ENCODE results near the gene CDH12.

CDH12 gene

DNA sequence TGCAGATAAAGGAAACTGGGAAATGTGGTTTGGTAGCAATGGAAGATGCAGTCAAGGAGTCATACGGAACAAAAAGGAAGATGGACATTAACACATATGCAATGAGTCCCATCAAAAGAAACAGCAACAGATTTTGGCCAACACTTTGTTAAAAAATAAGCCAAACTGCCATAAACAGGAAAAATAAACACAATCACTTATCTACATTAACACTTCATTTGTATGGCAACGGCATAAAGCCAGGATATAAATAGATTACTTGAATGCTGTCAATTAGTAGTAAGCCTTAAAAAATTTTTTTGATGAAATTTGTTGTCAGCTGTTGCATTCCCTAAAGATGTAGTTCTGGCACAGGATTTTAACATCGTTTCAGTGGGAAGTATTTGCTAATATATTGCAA lies 190.8 kb downstream of the CDH12 start:
- no peak overlapping the region for H3K4ac ChIP-seq (ENCODE audit: low read depth, low read length)
- no peak overlapping the region for H3K4me3 ChIP-seq (ENCODE audit: low read depth, low read length)
- no peak overlapping the region for H4K12ac ChIP-seq (ENCODE audit: low read depth, low read length)
- no peak overlapping the region for H2BK120ac ChIP-seq (ENCODE audit: insufficient read depth, low read length, poor library complexity)
- no peak overlapping the region for H2AK5ac ChIP-seq (ENCODE audit: low read length)
- no peak overlapping the region for H3K14ac ChIP-seq (ENCODE audit: low read length)
- no peaks in the 10 kb centered on the region for H3K4me1 ChIP-seq (ENCODE audit: control insufficient read depth in 1 of 2, insufficient read depth in 2 of 2, low read length in 2 of 2)
- no peaks in the 10 kb centered on the region for H3K9me3 ChIP-seq (ENCODE audit: insufficient read depth, low read depth, low read length)
- H4K8ac ChIP-seq (ENCODE audit: low read depth, low read length) = no peak overlapping the region
- no peak overlapping the region for H3K23ac ChIP-seq (ENCODE audit: low read length)
- no peaks in the 10 kb centered on the region for H3K79me1 ChIP-seq (ENCODE audit: low read length)
- H3K4me2 ChIP-seq (ENCODE audit: low read length) = no peak overlapping the region
- H3K27ac ChIP-seq (ENCODE audit: low read depth, low read length) = no peak overlapping the region
- no peaks in the 10 kb centered on the region for H3K79me2 ChIP-seq (ENCODE audit: control insufficient read depth, insufficient read depth, low read length, poor library complexity)
- no peaks in the 10 kb centered on the region for H3K27me3 ChIP-seq (ENCODE audit: insufficient read depth, low read length)
- H2AFZ ChIP-seq (ENCODE audit: insufficient read depth, low read length, poor library complexity) = no peak overlapping the region
- no peak overlapping the region for H2BK5ac ChIP-seq (ENCODE audit: low read depth, low read length, poor library complexity)
- WGBS (ENCODE audit: extremely low coverage, insufficient coverage, insufficient read length) = no CpG with 5 or more reads among the region's 3 CpGs
- DNase-seq = no peak
- no peaks in the 10 kb centered on the region for H3K36me3 ChIP-seq (ENCODE audit: control insufficient read depth in 1 of 2, insufficient read depth in 2 of 2, low read length in 2 of 2)
- no peak overlapping the region for H2BK12ac ChIP-seq (ENCODE audit: low read length)
- H4K91ac ChIP-seq (ENCODE audit: low read depth, low read length) = no peak overlapping the region
- no peak overlapping the region for H3K18ac ChIP-seq (ENCODE audit: low read length)
- H3K9ac ChIP-seq (ENCODE audit: low read length) = no peak overlapping the region

DNA sequence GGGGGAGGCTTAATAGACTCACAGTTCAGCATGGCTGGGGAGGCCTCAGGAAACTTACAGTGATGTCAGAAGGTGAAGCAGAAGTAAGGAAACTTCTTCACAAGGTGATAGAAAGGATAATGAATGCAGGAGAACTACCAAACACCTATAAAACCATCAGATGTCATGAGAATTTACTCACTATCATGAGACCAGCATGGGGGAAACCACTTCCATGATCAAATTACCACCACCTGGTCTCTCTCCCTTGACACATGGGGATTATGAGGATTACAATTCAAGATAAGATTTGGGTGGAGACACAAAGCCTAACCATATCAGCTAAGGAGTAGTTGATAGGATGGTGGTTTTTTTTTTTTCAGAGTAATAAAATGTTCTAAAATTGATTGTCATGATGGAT lies 201.8 kb downstream of the CDH12 start:
- H3K9ac ChIP-seq (ENCODE audit: low read length) = no peak overlapping the region
- H3K23ac ChIP-seq (ENCODE audit: low read length) = no peak overlapping the region
- H2BK12ac ChIP-seq (ENCODE audit: low read length) = no peak overlapping the region
- H4K12ac ChIP-seq (ENCODE audit: low read depth, low read length) = no peak overlapping the region
- H3K4ac ChIP-seq (ENCODE audit: low read depth, low read length) = no peak overlapping the region
- no peaks in the 10 kb centered on the region for H3K27me3 ChIP-seq (ENCODE audit: insufficient read depth, low read length)
- H3K4me2 ChIP-seq (ENCODE audit: low read length) = no peak overlapping the region
- H3K9me3 ChIP-seq (ENCODE audit: insufficient read depth, low read depth, low read length) = no peaks in the 10 kb centered on the region
- no peak overlapping the region for H2AK5ac ChIP-seq (ENCODE audit: low read length)
- no peak overlapping the region for H3K27ac ChIP-seq (ENCODE audit: low read depth, low read length)
- H3K18ac ChIP-seq (ENCODE audit: low read length) = no peak overlapping the region
- no peaks in the 10 kb centered on the region for H3K79me2 ChIP-seq (ENCODE audit: control insufficient read depth, insufficient read depth, low read length, poor library complexity)
- no peak overlapping the region for H4K8ac ChIP-seq (ENCODE audit: low read depth, low read length)
- H4K91ac ChIP-seq (ENCODE audit: low read depth, low read length) = no peak overlapping the region
- H3K36me3 ChIP-seq (ENCODE audit: control insufficient read depth in 1 of 2, insufficient read depth in 2 of 2, low read length in 2 of 2) = no peaks in the 10 kb centered on the region
- no peak overlapping the region for H2BK5ac ChIP-seq (ENCODE audit: low read depth, low read length, poor library complexity)
- no peak overlapping the region for H3K4me3 ChIP-seq (ENCODE audit: low read depth, low read length)
- H2BK120ac ChIP-seq (ENCODE audit: insufficient read depth, low read length, poor library complexity) = no peak overlapping the region
- no peaks in the 10 kb centered on the region for H3K79me1 ChIP-seq (ENCODE audit: low read length)
- H2AFZ ChIP-seq (ENCODE audit: insufficient read depth, low read length, poor library complexity) = no peak overlapping the region
- H3K4me1 ChIP-seq (ENCODE audit: control insufficient read depth in 1 of 2, insufficient read depth in 2 of 2, low read length in 2 of 2) = no peaks in the 10 kb centered on the region
- DNase-seq = no peak
- no peak overlapping the region for H3K14ac ChIP-seq (ENCODE audit: low read length)

DNA sequence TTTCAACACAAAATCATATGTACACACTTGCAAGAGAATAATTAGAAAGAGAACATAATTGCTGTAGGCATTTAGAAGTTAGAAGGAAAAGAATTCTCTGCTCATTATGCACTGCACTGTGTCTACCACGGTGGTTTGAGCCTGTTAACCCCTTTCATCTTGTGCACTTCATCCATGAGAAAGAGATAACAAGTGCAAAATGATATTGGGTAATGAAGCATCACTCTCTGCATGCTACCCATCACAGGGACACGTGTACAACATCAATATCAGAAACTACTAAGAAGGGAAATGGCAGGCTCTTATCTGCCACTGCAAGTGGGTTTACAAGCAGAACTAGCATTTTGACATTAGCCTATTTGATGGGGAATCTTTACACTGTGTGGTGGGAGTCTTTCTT lies 202.6 kb downstream of the CDH12 start:
- no peak overlapping the region for H3K4ac ChIP-seq (ENCODE audit: low read depth, low read length)
- no peak overlapping the region for H2BK120ac ChIP-seq (ENCODE audit: insufficient read depth, low read length, poor library complexity)
- H3K14ac ChIP-seq (ENCODE audit: low read length) = no peak overlapping the region
- no peak overlapping the region for H3K9ac ChIP-seq (ENCODE audit: low read length)
- H3K79me1 ChIP-seq (ENCODE audit: low read length) = no peaks in the 10 kb centered on the region
- no CpG with 5 or more reads among the region's 2 CpGs for WGBS (ENCODE audit: extremely low coverage, insufficient coverage, insufficient read length)
- no peaks in the 10 kb centered on the region for H3K79me2 ChIP-seq (ENCODE audit: control insufficient read depth, insufficient read depth, low read length, poor library complexity)
- no peak overlapping the region for H2AK5ac ChIP-seq (ENCODE audit: low read length)
- no peaks in the 10 kb centered on the region for H3K4me1 ChIP-seq (ENCODE audit: control insufficient read depth in 1 of 2, insufficient read depth in 2 of 2, low read length in 2 of 2)
- H2BK12ac ChIP-seq (ENCODE audit: low read length) = no peak overlapping the region
- no peak overlapping the region for H3K18ac ChIP-seq (ENCODE audit: low read length)
- H3K23ac ChIP-seq (ENCODE audit: low read length) = no peak overlapping the region
- H3K27me3 ChIP-seq (ENCODE audit: insufficient read depth, low read length) = no peaks in the 10 kb centered on the region
- H4K12ac ChIP-seq (ENCODE audit: low read depth, low read length) = no peak overlapping the region
- no peaks in the 10 kb centered on the region for H3K9me3 ChIP-seq (ENCODE audit: insufficient read depth, low read depth, low read length)
- no peak overlapping the region for H3K27ac ChIP-seq (ENCODE audit: low read depth, low read length)
- no peak overlapping the region for H4K8ac ChIP-seq (ENCODE audit: low read depth, low read length)
- H3K4me2 ChIP-seq (ENCODE audit: low read length) = no peak overlapping the region
- DNase-seq = no peak
- no peak overlapping the region for H2AFZ ChIP-seq (ENCODE audit: insufficient read depth, low read length, poor library complexity)
- H4K91ac ChIP-seq (ENCODE audit: low read depth, low read length) = no peak overlapping the region
- H3K4me3 ChIP-seq (ENCODE audit: low read depth, low read length) = no peak overlapping the region
- no peaks in the 10 kb centered on the region for H3K36me3 ChIP-seq (ENCODE audit: control insufficient read depth in 1 of 2, insufficient read depth in 2 of 2, low read length in 2 of 2)
- no peak overlapping the region for H2BK5ac ChIP-seq (ENCODE audit: low read depth, low read length, poor library complexity)

DNA sequence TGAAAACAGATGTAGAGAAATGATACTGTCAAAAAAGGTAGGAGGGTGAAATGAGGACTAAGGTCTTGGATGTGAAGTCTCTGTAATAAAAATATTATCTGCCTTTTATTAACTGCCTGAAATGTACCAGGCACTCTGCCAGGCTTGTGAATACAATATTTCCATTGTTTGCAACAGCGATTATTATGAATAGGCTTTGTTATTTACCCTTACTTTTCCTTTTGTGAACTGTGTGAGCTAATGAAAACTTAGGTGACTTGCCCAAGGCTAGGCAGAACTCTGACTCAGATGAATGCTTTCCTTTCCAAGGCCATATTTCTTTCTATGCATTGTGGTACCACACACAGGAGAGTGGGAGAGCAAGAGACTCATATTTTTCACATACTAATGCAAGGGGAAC lies 204.1 kb downstream of the CDH12 start:
- Histone ChIP-seq H2BK5ac (ENCODE audit: low read depth, low read length, poor library complexity) (no peak overlapping the region), H2AK5ac (ENCODE audit: low read length) (no peak overlapping the region), H3K4me2 (ENCODE audit: low read length) (no peak overlapping the region), H3K36me3 (ENCODE audit: control insufficient read depth in 1 of 2, insufficient read depth in 2 of 2, low read length in 2 of 2) (no peaks in the 10 kb centered on the region), H3K27ac (ENCODE audit: low read depth, low read length) (no peak overlapping the region), H3K23ac (ENCODE audit: low read length) (no peak overlapping the region), H3K27me3 (ENCODE audit: insufficient read depth, low read length) (no peaks in the 10 kb centered on the region), H3K9ac (ENCODE audit: low read length) (no peak overlapping the region), H3K9me3 (ENCODE audit: insufficient read depth, low read depth, low read length) (no peaks in the 10 kb centered on the region), H2BK12ac (ENCODE audit: low read length) (no peak overlapping the region), H3K79me1 (ENCODE audit: low read length) (no peaks in the 10 kb centered on the region), H3K4me3 (ENCODE audit: low read depth, low read length) (no peak overlapping the region), H3K4me1 (ENCODE audit: control insufficient read depth in 1 of 2, insufficient read depth in 2 of 2, low read length in 2 of 2) (no peaks in the 10 kb centered on the region), H2AFZ (ENCODE audit: insufficient read depth, low read length, poor library complexity) (no peak overlapping the region), H2BK120ac (ENCODE audit: insufficient read depth, low read length, poor library complexity) (no peak overlapping the region), H3K79me2 (ENCODE audit: control insufficient read depth, insufficient read depth, low read length, poor library complexity) (no peaks in the 10 kb centered on the region), H3K18ac (ENCODE audit: low read length) (no peak overlapping the region), H3K14ac (ENCODE audit: low read length) (no peak overlapping the region), H4K91ac (ENCODE audit: low read depth, low read length) (no peak overlapping the region), H4K12ac (ENCODE audit: low read depth, low read length) (no peak overlapping the region), H4K8ac (ENCODE audit: low read depth, low read length) (no peak overlapping the region), H3K4ac (ENCODE audit: low read depth, low read length) (no peak overlapping the region)
- no CpG with 5 or more reads among the region's 1 CpG for WGBS (ENCODE audit: extremely low coverage, insufficient coverage, insufficient read length)
- no peak for DNase-seq

GRCh38 chr5:22644859-22645258 lies 208.3 kb downstream of the CDH12 start:
- no peak overlapping the region for H2BK12ac ChIP-seq (ENCODE audit: low read length)
- no CpG with 5 or more reads among the region's 1 CpG for WGBS (ENCODE audit: extremely low coverage, insufficient coverage, insufficient read length)
- no peak for DNase-seq
- H3K4me2 ChIP-seq (ENCODE audit: low read length) = no peak overlapping the region
- no peak overlapping the region for H2BK5ac ChIP-seq (ENCODE audit: low read depth, low read length, poor library complexity)
- H3K4me1 ChIP-seq (ENCODE audit: control insufficient read depth in 1 of 2, insufficient read depth in 2 of 2, low read length in 2 of 2) = no peaks in the 10 kb centered on the region
- H3K27me3 ChIP-seq (ENCODE audit: insufficient read depth, low read length) = no peaks in the 10 kb centered on the region
- no peaks in the 10 kb centered on the region for H3K36me3 ChIP-seq (ENCODE audit: control insufficient read depth in 1 of 2, insufficient read depth in 2 of 2, low read length in 2 of 2)
- no peak overlapping the region for H3K4ac ChIP-seq (ENCODE audit: low read depth, low read length)
- no peak overlapping the region for H3K9ac ChIP-seq (ENCODE audit: low read length)
- H3K18ac ChIP-seq (ENCODE audit: low read length) = no peak overlapping the region
- H3K79me2 ChIP-seq (ENCODE audit: control insufficient read depth, insufficient read depth, low read length, poor library complexity) = no peaks in the 10 kb centered on the region
- H4K12ac ChIP-seq (ENCODE audit: low read depth, low read length) = no peak overlapping the region
- no peak overlapping the region for H3K14ac ChIP-seq (ENCODE audit: low read length)
- H3K27ac ChIP-seq (ENCODE audit: low read depth, low read length) = no peak overlapping the region
- no peak overlapping the region for H2BK120ac ChIP-seq (ENCODE audit: insufficient read depth, low read length, poor library complexity)
- H2AFZ ChIP-seq (ENCODE audit: insufficient read depth, low read length, poor library complexity) = no peak overlapping the region
- no peak overlapping the region for H3K4me3 ChIP-seq (ENCODE audit: low read depth, low read length)
- H3K79me1 ChIP-seq (ENCODE audit: low read length) = no peaks in the 10 kb centered on the region
- H2AK5ac ChIP-seq (ENCODE audit: low read length) = no peak overlapping the region
- H3K23ac ChIP-seq (ENCODE audit: low read length) = no peak overlapping the region
- no peaks in the 10 kb centered on the region for H3K9me3 ChIP-seq (ENCODE audit: insufficient read depth, low read depth, low read length)
- no peak overlapping the region for H4K8ac ChIP-seq (ENCODE audit: low read depth, low read length)
- no peak overlapping the region for H4K91ac ChIP-seq (ENCODE audit: low read depth, low read length)

Measured in trophoblast cell (in vitro differentiated cells and primary cell).